Body of pancreas (tissue), 4 donors: ENCODE measurements around the gene GFRA4.

Experiments used
- CTCF ChIP-seq, 7 experiments: fragments of 450-650 bp in 4 of 7; fragments of 200-600 bp in 3 of 7; sonication (generic) in 3 of 7; IDR thresholded peaks; one replicate each; pipeline ENCODE4 v1.5.1; 2016 to 2019; ENCODE audit warnings: antibody characterized with exemption in 7 of 7
- POLR2A ChIP-seq, 3 donors: fragments of 450-650 bp; IDR thresholded peaks; one replicate each; pipeline ENCODE4 v1.6.1; 2016; ENCODE audit warnings: antibody characterized with exemption in 3 of 3, mild to moderate bottlenecking in 2 of 3

- TF ChIP-seq POLR2A (IDR thresholded peaks at IDR 0.05) (no peak), CTCF (IDR thresholded peaks at IDR 0.05) (no peak)
Measured at GRCh38 chr20:3613821-3614440, 49.3 kb downstream of the GFRA4 start.
